CD4-positive, alpha-beta memory T cell (primary cell): ENCODE data around the gene REXO1. TPM values are rescaled to one million over a fixed set of nuclear protein-coding genes. Genes with fewer than 3 reads are reported as not detected.

Experiments used
- CTCF ChIA-PET: fragments of 350-600 bp; sonication (Branson Sonifier 250); formaldehyde crosslinking; loops from one replicate; lab custom pipeline; 2021; ENCODE audit warnings: inconsistent platforms; ENCODE audit not compliant: partially characterized antibody; lab: Charles Lee
- POLR2A ChIA-PET: fragments of 350-600 bp; sonication (Branson Sonifier 250); formaldehyde crosslinking; loops from one replicate; lab custom pipeline; 2021; ENCODE audit not compliant: partially characterized antibody; lab: Charles Lee
- DNase-seq, 5 donors: peaks; one replicate each; pipeline versions ENCODE4 v3.0.0 to v3.0.0-alpha.2; 2020 to 2022; ENCODE audit warnings: mixed read lengths in 1 of 5
- H3K27ac ChIP-seq: one replicate; pipeline ENCODE4 v1.7.0; 2013; ENCODE audit warnings: low read depth, low read length
- H3K27me3 ChIP-seq: 2 replicates; pipeline ENCODE4 v1.7.0; 2013; ENCODE audit warnings: mild to moderate bottlenecking, low read length, moderate library complexity; ENCODE audit not compliant: insufficient read depth
- H3K36me3 ChIP-seq: 2 replicates; pipeline ENCODE4 v1.7.0; 2013; ENCODE audit warnings: mild to moderate bottlenecking, low read length, moderate library complexity; ENCODE audit not compliant: insufficient read depth
- H3K4me1 ChIP-seq: 2 replicates; pipeline ENCODE4 v1.7.0; 2013; ENCODE audit warnings: mild to moderate bottlenecking, low read length, moderate library complexity; ENCODE audit not compliant: insufficient read depth
- H3K4me3 ChIP-seq, 2 donors: one replicate each; pipeline ENCODE4 v1.7.0; 2013; ENCODE audit warnings: low read length in 2 of 2, mild to moderate bottlenecking in 1 of 2
- H3K9me3 ChIP-seq, 2 donors: one replicate each; pipeline ENCODE4 v1.7.0; 2013; ENCODE audit warnings: low read length in 2 of 2, control low read depth in 1 of 2; ENCODE audit not compliant: control insufficient read depth in 1 of 2
- H3K27ac Mint-ChIP-seq, 7 donors: one replicate each; pipeline ENCODE4 v1.8.0; 2020 to 2021; ENCODE audit warnings: mixed read lengths in 7 of 7, mild to moderate bottlenecking in 6 of 7, inconsistent platforms in 3 of 7, moderate library complexity in 3 of 7
- H3K27me3 Mint-ChIP-seq, 2 donors: one replicate each; pipeline ENCODE4 v1.8.0; 2020 to 2021; ENCODE audit warnings: mixed read lengths in 2 of 2
- H3K36me3 Mint-ChIP-seq, 2 donors: one replicate each; pipeline ENCODE4 v1.8.0; 2020 to 2021; ENCODE audit warnings: mixed read lengths in 2 of 2, inconsistent platforms in 1 of 2, mild to moderate bottlenecking in 1 of 2
- H3K4me1 Mint-ChIP-seq, 4 donors: one replicate each; pipeline ENCODE4 v1.8.0; 2020 to 2021; ENCODE audit warnings: mixed read lengths in 4 of 4, mild to moderate bottlenecking in 1 of 4
- H3K4me3 Mint-ChIP-seq, 8 donors: one replicate each; pipeline ENCODE4 v1.8.0; 2020 to 2021; ENCODE audit warnings: mixed read lengths in 8 of 8, mild to moderate bottlenecking in 7 of 8, moderate library complexity in 6 of 8, inconsistent platforms in 3 of 8
- H3K9me3 Mint-ChIP-seq, 8 donors: one replicate each; pipeline ENCODE4 v1.8.0; 2020 to 2021; ENCODE audit warnings: mixed read lengths in 8 of 8, mild to moderate bottlenecking in 5 of 8, inconsistent platforms in 3 of 8, moderate library complexity in 1 of 8
- intact Hi-C: fragments of 100-400 bp; cut with micrococcal nuclease; formaldehyde crosslinking; loops from one replicate; pipeline ENCODE4 v1.15.1; 2023
- polyA plus RNA-seq, 2 donors: library from polyadenylated mRNA; unstranded; fragments of 300-500 nt; fragmentation: Illumina TruSeq; gene quantifications; one replicate each; pipeline ENCODE4 v1.2.3, GENCODE V29; 2021
- total RNA-seq, 2 experiments: library from RNA; stranded (reverse); gene quantifications; one replicate each; pipeline ENCODE4 v1.2.3, GENCODE V29; 2021

The REXO1 gene
- total and polyA plus RNA-seq, 4 experiments from 2014 or later, result 1.5 to 57.3 (median 34.5) TPM

DNA sequence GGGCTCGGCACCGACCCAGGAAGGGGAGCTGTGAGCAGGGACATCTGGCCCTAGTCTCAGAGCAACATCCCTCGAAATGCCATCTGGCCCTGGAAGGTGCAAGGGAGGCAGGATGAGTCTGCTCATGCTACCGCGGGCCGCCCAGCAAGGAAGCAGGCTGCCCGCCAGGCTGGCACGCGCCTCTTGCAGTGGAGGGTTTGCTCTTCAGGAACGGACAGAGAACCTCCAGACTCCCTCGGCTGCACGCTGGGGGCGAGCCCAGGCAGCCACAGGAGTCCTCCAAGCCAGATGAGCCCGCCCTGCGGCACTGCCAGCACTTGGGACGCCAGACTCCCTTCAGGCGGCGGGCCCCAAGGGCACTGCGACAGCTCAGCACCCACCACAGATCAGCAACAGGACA lies 26.1 kb downstream of the REXO1 start:
- Histone ChIP-seq H3K4me3 (no peak overlapping the region), H3K36me3 (peaks cover 52% of the 10 kb centered on the region), H3K27ac (no peak overlapping the region), H3K9me3 (no peaks in the 10 kb centered on the region), H3K27me3 (no peaks in the 10 kb centered on the region), H3K4me1 (peaks cover 6% of the 10 kb centered on the region)
- H3K27ac Mint-ChIP-seq, result no peak overlapping the region
- DNase-seq, result no peak
- H3K36me3 Mint-ChIP-seq, result peaks cover 7 to 38% of the 10 kb centered on the region in 2 donors
- POLR2A ChIA-PET, result no interaction called here
- H3K4me1 Mint-ChIP-seq, result peaks cover 0 to 5% (median 1%) of the 10 kb centered on the region in 4 donors
- CTCF ChIA-PET, result interaction anchor here (0.6 kb wide), 1 partner anchor 281 kb away, joined by 3 read pairs; no protein-coding TSS in a partner anchor
- intact Hi-C loops, result loop anchor here (10.0 kb wide), 1 partner anchor 147 kb away; no protein-coding TSS in a partner anchor
- H3K9me3 Mint-ChIP-seq, result no peaks in the 10 kb centered on the region
- H3K27me3 Mint-ChIP-seq, result no peaks in the 10 kb centered on the region
- H3K4me3 Mint-ChIP-seq, result no peak overlapping the region

DNA sequence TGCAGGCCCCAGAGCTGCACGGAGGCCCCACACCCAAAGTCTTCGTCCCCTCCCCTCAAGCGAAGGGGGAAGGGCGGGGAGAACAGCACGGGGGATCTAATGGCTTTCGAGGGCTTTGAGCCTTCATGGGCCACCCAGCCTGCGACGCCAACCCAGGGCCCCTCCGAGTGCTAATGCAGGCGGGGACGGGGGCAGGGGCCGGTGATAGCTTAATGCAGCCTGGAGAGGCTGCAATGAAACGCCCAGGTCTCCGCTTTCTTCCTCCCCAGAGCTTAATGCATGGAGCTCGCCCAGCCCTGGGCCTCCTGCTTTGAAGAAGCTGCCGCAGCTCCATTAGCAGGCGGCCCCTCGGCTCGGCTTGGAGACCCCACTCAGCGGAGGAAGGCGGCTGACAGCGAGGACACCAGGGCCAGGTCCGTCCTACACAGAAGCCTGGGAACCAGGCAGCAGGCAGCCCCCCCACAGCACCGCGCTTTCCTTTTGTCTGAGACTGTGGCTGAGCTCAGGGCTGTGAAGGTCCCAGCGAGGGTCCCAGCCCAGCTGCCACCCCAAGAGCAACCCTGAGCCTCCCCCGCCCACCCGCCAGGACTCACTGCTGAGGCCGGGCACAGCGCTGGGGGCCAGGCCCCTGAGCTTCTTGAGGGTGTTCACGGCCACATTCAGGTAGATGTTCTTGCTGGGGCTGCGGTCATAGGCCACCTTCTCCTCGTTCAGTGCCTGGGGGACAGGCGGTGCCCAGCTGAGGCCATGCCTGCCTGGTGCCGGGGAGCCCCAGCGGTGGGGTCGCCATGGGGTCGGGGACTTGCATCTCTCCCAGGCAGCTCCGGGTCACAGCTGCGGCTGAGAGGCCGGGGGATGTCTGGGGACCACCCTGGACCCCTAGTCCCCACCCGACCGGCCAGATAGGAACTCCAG lies 28.7 kb downstream of the REXO1 start:
- H3K9me3 Mint-ChIP-seq, result no peaks in the 10 kb centered on the region
- H3K27me3 Mint-ChIP-seq, result no peaks in the 10 kb centered on the region
- intact Hi-C loops, result loop anchor here (10.0 kb wide), 1 partner anchor 145 kb away; no protein-coding TSS in a partner anchor
- peaks cover 0 to 1% (median 0%) of the 10 kb centered on the region in 4 donors for H3K4me1 Mint-ChIP-seq
- Histone ChIP-seq H3K9me3 (no peaks in the 10 kb centered on the region), H3K4me1 (no peaks in the 10 kb centered on the region), H3K27ac (no peak overlapping the region), H3K27me3 (no peaks in the 10 kb centered on the region), H3K4me3 (no peak overlapping the region), H3K36me3 (peaks cover 57% of the 10 kb centered on the region)
- H3K27ac Mint-ChIP-seq, result no peak overlapping the region
- no peak for DNase-seq
- POLR2A ChIA-PET, result no interaction called here
- no peak overlapping the region for H3K4me3 Mint-ChIP-seq
- CTCF ChIA-PET, result no interaction called here
- peaks cover 11 to 39% of the 10 kb centered on the region in 2 donors for H3K36me3 Mint-ChIP-seq

DNA sequence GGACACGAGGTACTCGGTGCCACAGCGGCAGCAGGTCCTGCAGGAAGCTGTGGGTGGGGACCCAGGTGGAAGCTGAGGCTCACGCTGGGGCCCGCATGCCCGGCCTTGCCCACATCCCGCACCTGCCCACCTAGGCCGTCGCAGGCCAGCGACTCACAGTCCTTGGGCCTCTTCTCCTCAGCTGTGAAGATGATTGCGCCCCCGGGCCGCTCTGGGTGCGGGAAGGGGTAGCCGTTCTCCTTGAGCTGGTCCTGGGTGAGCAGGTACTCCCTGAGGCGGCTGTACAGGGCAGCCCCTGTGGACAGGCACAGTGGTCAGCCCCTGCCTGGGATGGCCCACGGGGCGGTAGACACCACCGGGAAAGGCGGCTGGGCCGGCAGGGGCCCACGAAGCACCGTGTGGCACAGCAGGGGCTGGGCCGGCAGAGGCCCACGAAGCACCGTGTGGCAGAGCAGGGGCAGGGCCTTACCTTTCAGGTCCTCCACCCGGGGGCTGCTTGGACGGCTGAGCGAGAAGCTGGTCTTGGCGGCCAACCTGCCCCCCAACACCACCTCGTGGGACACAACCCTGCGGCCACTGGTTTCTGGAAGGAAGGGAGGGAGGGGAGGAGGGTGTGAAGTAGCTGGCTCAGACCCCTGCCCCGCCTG lies 29.6 kb downstream of the REXO1 start:
- Mint-ChIP-seq H3K4me3 (no peak overlapping the region), H3K27ac (no peak overlapping the region), H3K9me3 (no peaks in the 10 kb centered on the region), H3K36me3 (peaks cover 7 to 35% of the 10 kb centered on the region in 2 donors), H3K27me3 (no peaks in the 10 kb centered on the region), H3K4me1 (peaks cover 0 to 1% (median 0%) of the 10 kb centered on the region in 4 donors)
- ChIA-PET CTCF (interaction anchor here (1.1 to 1.3 kb wide), 2 partner anchors 22 to 213 kb away, joined by 3 read pairs; partner anchors contain the start of gene UQCR11), POLR2A (no interaction called here)
- no peaks in the 10 kb centered on the region for H3K27me3 ChIP-seq
- no peak overlapping the region for H3K27ac ChIP-seq
- intact Hi-C loops, result no loop called here
- no peak overlapping the region for H3K4me3 ChIP-seq
- no peaks in the 10 kb centered on the region for H3K4me1 ChIP-seq
- DNase-seq, result no peak
- peaks cover 50% of the 10 kb centered on the region for H3K36me3 ChIP-seq
- H3K9me3 ChIP-seq, result no peaks in the 10 kb centered on the region

DNA sequence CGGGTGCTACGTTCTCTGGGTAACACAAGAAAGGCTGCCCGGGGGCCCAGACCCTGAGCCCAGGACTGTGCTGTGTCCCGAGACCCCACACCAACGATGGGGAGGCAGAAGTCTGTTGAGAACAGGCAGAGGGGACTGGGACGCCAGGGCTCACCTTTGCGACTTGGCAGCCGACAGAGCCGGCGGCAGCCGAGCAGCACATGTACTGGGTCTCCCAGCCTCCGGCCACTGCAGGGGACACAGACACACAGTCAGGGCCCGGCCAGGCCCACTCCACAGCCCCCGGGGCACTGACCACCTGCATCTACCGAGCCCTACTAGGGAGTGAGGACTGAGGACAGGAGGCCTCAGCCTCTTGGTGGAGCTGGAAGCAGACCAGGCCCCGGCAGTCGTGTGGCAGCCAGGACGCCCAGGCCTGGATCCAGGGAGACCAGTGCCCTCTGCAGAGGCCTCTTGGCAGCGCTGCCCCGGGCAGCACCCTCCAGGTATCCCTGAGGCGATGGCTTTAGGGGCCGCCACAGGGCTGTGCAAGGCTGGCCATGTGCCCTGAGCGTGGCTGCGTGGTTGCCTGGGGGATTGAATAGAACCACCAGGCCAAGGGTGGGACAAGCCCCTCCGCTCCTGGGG lies 30.6 kb downstream of the REXO1 start:
- peak overlapping the region in 1 of 7 donors; percentile 40 for H3K27ac Mint-ChIP-seq
- no peaks in the 10 kb centered on the region for H3K9me3 Mint-ChIP-seq
- Histone ChIP-seq H3K4me3 (no peak overlapping the region), H3K27ac (no peak overlapping the region), H3K4me1 (peaks cover 7% of the 10 kb centered on the region), H3K9me3 (no peaks in the 10 kb centered on the region), H3K36me3 (peaks cover 42% of the 10 kb centered on the region), H3K27me3 (no peaks in the 10 kb centered on the region)
- no peak for DNase-seq
- no peaks in the 10 kb centered on the region for H3K27me3 Mint-ChIP-seq
- no peak overlapping the region for H3K4me3 Mint-ChIP-seq
- intact Hi-C loops, result no loop called here
- peaks cover 7 to 38% of the 10 kb centered on the region in 2 donors for H3K36me3 Mint-ChIP-seq
- POLR2A ChIA-PET, result no interaction called here
- H3K4me1 Mint-ChIP-seq, result peaks cover 6 to 7% (median 7%) of the 10 kb centered on the region in 4 donors
- CTCF ChIA-PET, result interaction anchor here (1.1 to 1.3 kb wide), 3 partner anchors 8 to 212 kb away, joined by 3 to 4 read pairs (median 3); partner anchors contain the start of gene UQCR11

DNA sequence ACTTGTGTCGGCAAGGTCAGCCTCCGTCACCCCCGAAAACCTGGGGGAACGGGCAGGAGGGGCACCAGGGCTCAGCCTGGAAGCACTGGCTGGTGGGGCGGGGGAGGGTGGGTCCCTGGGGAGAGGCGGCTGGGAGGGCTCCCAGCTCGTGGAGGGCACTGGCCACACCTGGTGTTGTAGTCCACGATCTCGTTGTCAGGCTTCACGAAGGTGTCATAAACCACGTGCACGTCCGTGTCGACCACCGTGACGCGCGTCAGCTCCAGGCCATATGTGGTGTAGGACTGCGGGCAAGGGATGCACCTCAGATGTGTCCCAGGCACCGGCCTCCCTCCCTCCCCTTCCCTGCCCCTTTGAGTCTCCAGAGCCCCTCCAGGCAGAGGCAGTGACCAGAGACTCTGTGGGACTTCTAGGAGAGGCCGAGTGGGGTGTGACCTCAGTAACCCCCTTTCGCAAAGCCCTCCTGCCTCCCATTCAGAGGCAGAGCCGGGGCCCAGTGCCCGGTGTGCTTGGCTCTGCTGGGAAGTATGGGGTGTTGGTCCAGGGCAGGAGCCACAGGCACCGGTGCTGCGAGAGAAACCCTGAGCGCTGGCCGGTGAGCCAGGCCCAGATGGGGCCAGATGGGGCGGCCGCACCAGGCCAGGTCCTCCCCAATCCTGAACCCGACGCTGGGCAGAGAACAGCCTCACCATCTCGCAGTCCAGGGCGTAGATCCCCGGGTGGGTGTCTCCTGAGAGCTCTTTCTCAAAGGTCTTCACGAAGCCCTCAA lies 31.6 kb downstream of the REXO1 start:
- no peak for DNase-seq
- POLR2A ChIA-PET, result no interaction called here
- peaks cover 7 to 35% of the 10 kb centered on the region in 2 donors for H3K36me3 Mint-ChIP-seq

DNA sequence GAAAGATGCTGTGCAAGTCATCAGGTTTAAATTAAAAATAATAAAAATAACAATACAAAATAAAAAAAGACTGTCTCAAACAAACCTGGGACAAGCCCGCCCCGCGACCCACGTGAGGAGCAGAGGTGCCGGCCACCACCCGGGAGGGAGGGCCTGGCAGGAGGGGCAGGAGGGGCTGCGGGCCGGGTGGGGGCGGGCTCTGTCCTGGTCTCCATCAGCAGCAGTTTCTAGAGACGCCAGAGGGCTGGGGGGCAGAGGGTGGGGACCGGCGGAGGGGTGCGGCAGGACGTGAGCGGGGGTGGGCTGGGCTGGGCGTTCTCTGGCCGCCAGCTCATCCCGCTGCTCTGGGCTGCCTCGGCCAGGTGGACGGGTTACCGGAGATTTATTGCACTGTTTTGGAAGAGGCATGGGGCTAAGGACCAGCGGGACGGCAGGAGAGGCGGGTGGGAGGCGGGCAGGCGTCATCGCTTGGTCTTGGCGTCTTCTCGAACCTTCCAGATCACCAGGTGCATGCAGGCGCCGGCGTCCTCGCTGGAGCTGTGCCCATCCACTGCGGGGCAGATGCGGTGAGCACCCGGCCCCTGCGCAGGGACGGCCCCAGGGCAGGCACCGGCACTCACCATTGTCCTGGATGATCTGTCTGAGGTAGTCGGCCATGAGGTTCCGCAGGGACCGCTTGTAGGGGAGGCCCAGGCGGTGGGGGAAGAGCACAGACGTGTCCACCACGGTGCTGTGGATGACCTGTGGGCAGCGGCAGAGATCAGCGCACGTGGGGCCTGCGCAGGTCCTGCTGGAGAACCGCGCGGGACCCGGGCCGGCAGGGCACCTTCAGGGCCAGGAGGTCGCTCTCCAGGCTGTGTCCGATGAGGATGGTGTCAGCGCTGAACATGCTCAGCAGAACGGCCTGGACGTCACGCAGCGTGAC lies 32.4 kb downstream of the REXO1 start:
- H3K4me1 Mint-ChIP-seq, result peaks cover 10 to 15% (median 11%) of the 10 kb centered on the region in 4 donors
- Histone ChIP-seq H3K27ac (no peak overlapping the region), H3K27me3 (no peaks in the 10 kb centered on the region), H3K9me3 (no peaks in the 10 kb centered on the region), H3K4me3 (no peak overlapping the region), H3K36me3 (peaks cover 29% of the 10 kb centered on the region), H3K4me1 (peaks cover 14% of the 10 kb centered on the region)
- intact Hi-C loops, result no loop called here
- no peak for DNase-seq
- H3K27me3 Mint-ChIP-seq, result no peaks in the 10 kb centered on the region
- H3K9me3 Mint-ChIP-seq, result no peaks in the 10 kb centered on the region
- H3K4me3 Mint-ChIP-seq, result no peak overlapping the region
- CTCF ChIA-PET, result interaction anchor here (2.5 kb wide), 1 partner anchor 10 kb away, joined by 10 read pairs; no protein-coding TSS in a partner anchor
- POLR2A ChIA-PET, result no interaction called here
- H3K27ac Mint-ChIP-seq, result peak overlapping the region in 1 of 7 donors; percentile 22
- peaks cover 7 to 29% of the 10 kb centered on the region in 2 donors for H3K36me3 Mint-ChIP-seq

More for the DNA sequence above, 31.6 kb downstream of the REXO1 start:
- Histone ChIP-seq H3K4me1 (peaks cover 10% of the 10 kb centered on the region), H3K36me3 (peaks cover 36% of the 10 kb centered on the region), H3K9me3 (no peaks in the 10 kb centered on the region), H3K4me3 (no peak overlapping the region), H3K27ac (no peak overlapping the region), H3K27me3 (no peaks in the 10 kb centered on the region)
- peak overlapping the region in 1 of 7 donors; percentile 40 for H3K27ac Mint-ChIP-seq
- H3K4me3 Mint-ChIP-seq, result no peak overlapping the region
- no peaks in the 10 kb centered on the region for H3K9me3 Mint-ChIP-seq
- H3K27me3 Mint-ChIP-seq, result no peaks in the 10 kb centered on the region
- CTCF ChIA-PET, result interaction anchor here (1.2 kb wide), 1 partner anchor 9 kb away, joined by 4 read pairs; no protein-coding TSS in a partner anchor
- intact Hi-C loops, result no loop called here
- H3K4me1 Mint-ChIP-seq, result peaks cover 9 to 11% (median 11%) of the 10 kb centered on the region in 4 donors
